LNCaP clone FGC (cell line): Measurements from ENCODE around the gene RSRC1.
"Not testable (repeated sequence)": the region's sequence is repeated elsewhere in the genome, so short reads cannot be mapped to it uniquely, and the experiment has no call there.

Experiments used
- DNase-seq: peaks from one replicate; pipeline ENCODE4 v3.0.0-alpha.2; 2011; ENCODE audit warnings: low read depth
- H3K4me3 ChIP-seq: 2 replicates; pipeline ENCODE4 v1.5.1; 2011; ENCODE audit warnings: mild to moderate bottlenecking, low read depth, low read length, control low read depth
- TF ChIP-seq, protein P1 (sequence below): IDR thresholded peaks from 2 replicates; pipeline ENCODE4 v1.5.1; 2012; ENCODE audit warnings: mild to moderate bottlenecking; ENCODE audit not compliant: control insufficient read depth, insufficient read depth; ENCODE audit errors: extremely low read depth

Gene RSRC1

DNA sequence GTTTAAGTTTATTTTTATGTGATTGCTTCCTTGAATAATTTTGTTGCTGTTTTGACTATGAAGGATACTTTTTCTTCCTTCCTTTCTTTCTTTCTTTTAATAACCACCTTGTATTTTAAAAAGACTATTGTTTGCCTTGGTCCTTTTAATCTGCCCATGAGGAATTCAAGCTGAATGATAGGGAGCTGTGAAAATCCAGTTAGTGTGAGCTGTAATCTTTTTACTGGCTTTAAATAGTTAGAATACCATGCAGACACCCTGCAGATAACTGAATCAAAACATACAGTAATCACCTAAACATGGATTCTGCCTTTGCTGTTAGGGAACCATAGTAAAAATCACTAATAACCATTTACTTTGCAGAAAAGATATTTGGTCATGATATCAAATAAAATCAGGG lies 110.7 kb downstream of the RSRC1 start:
- TF ChIP-seq, protein P1, sequence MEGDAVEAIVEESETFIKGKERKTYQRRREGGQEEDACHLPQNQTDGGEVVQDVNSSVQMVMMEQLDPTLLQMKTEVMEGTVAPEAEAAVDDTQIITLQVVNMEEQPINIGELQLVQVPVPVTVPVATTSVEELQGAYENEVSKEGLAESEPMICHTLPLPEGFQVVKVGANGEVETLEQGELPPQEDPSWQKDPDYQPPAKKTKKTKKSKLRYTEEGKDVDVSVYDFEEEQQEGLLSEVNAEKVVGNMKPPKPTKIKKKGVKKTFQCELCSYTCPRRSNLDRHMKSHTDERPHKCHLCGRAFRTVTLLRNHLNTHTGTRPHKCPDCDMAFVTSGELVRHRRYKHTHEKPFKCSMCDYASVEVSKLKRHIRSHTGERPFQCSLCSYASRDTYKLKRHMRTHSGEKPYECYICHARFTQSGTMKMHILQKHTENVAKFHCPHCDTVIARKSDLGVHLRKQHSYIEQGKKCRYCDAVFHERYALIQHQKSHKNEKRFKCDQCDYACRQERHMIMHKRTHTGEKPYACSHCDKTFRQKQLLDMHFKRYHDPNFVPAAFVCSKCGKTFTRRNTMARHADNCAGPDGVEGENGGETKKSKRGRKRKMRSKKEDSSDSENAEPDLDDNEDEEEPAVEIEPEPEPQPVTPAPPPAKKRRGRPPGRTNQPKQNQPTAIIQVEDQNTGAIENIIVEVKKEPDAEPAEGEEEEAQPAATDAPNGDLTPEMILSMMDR: no peak
- no peak for DNase-seq

DNA sequence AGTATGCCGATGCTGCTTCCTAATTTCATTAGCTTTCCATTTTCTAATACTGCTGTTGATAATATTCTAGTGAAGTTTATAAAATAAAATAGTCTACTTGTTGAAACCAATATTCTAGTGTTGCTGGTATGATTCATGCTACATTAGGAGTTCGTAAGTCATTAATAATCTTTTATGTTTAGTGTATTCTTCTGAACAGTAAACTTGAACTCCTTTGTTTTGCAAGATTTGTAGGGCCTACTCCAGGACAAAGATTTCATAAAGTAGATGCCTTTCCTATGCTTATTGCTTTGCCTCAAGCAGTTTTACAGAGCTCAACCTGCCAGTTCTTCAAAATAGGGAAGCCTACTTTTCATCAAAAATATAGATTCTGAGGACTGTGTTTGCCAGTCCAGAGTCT lies 111.5 kb downstream of the RSRC1 start:
- DNase-seq: no peak
- no peak overlapping the region for H3K4me3 ChIP-seq
- TF ChIP-seq, protein P1: no peak

More for the DNA sequence above, 110.7 kb downstream of the RSRC1 start:
- H3K4me3 ChIP-seq: no peak overlapping the region

DNA sequence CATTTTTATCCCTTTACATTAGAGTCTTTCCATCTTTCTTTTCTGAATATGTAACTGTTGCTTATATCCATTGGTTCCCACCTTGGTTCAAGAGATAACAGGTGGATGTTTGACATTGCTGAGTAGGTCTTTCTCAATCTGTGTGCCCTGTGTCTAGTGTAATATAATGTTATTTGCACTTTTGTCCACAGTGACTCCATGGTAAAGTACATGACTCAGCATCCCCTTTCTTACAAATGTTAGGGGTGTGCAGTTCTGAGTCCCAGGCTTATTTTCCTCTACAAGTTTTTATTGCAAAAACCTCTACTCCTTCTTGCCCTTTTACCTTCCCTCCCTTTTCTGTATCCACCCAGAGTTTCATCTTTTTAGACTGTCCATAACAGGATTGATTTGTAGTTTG lies 116.5 kb downstream of the RSRC1 start:
- DNase-seq: no peak
- TF ChIP-seq, protein P1: no peak
- no peak overlapping the region for H3K4me3 ChIP-seq

DNA sequence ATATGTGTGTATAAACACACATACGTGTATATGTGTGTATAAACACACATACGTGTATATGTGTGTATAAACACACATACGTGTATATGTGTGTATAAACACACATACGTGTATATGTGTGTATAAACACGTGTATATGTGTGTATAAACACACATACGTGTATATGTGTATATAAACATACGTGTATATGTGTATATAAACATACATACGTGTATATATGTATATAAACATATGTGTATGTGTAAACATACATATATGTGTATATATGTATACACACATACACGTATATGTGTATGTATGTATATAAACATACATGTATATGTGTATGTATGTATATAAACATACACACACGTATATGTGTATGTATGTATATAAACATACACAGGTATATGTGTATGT lies 119.1 kb downstream of the RSRC1 start:
- not testable (repeated sequence) for DNase-seq, H3K4me3 ChIP-seq

DNA sequence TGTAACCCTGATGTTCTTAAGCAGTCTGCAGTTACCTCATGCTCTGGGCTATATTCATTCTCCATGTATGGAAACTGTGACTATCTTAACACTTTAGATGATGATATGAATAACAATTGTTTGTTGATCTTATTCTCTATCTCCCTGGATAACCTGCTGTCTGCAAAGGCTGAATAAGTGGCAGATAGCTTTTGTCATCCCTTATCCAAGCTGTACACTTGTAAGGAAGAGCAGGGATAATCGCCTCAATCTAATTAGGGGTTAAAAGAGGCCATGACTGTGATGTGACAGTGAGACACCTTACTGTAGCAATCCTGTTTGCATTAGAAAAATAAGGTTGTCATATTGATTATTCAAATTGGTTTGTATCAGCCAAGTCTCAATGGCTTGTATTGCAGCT lies 123.9 kb downstream of the RSRC1 start:
- TF ChIP-seq, protein P1: no peak
- no peak for DNase-seq
- no peak overlapping the region for H3K4me3 ChIP-seq

DNA sequence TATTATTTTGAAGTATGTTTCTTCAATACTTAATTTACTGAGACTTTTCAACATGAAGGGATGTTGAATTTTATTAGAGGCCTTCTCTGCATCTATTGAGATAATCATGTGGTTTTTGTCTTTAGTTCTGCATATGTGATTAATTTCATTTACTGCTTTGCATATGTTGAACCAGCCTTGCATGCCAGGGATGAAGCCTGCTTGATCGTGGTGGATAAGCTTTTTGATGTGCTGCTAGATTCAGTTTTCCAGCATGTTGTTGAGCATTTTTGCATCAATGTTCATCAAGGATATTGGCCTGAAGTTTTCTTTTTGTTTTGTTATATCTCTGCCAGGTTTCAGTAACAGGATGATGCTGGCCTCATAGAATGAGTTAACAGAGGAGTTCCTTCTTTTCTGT lies 134.4 kb downstream of the RSRC1 start:
- TF ChIP-seq, protein P1: no peak
- no peak for DNase-seq
- no peak overlapping the region for H3K4me3 ChIP-seq

DNA sequence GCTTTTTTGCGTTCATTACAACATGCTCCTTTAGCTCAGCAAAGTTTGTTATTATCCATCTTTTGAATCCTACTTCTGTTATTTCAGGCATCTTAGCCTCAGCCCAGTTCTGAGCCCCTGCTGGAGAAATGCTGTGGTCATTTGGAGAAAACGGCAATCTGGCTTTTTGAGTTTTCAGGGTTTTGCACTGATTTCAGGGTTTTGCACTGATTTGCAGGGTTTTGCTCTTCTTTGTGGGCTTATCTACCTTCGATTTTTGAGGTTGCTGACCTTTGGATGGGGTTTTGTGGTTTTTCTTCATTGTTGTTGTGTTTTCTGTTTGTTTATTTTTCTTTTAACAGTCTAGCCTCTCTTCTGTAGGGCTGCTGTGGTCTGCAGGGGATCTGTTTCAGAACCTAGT lies 137.4 kb downstream of the RSRC1 start:
- no peak overlapping the region for H3K4me3 ChIP-seq
- TF ChIP-seq, protein P1: no peak
- no peak for DNase-seq
